Renal cortical epithelial cell (primary cell): ENCODE measurements around the gene YKT6. TPM values are rescaled to one million over a fixed set of nuclear protein-coding genes. Genes with fewer than 3 reads are reported as not detected.

Experiments
- DNase-seq: peaks from one replicate; pipeline ENCODE4 v3.0.0-alpha.2; 2011; ENCODE audit warnings: low read depth
- total RNA-seq: library from RNA; depleted of rRNA; stranded (reverse); fragments of >200 nt; gene quantifications from 2 replicates; pipeline ENCODE4 v1.2.3, GENCODE V29; 2014

The YKT6 gene
- total RNA-seq, 1 donor from 2014 or later: 85.9 TPM

DNA sequence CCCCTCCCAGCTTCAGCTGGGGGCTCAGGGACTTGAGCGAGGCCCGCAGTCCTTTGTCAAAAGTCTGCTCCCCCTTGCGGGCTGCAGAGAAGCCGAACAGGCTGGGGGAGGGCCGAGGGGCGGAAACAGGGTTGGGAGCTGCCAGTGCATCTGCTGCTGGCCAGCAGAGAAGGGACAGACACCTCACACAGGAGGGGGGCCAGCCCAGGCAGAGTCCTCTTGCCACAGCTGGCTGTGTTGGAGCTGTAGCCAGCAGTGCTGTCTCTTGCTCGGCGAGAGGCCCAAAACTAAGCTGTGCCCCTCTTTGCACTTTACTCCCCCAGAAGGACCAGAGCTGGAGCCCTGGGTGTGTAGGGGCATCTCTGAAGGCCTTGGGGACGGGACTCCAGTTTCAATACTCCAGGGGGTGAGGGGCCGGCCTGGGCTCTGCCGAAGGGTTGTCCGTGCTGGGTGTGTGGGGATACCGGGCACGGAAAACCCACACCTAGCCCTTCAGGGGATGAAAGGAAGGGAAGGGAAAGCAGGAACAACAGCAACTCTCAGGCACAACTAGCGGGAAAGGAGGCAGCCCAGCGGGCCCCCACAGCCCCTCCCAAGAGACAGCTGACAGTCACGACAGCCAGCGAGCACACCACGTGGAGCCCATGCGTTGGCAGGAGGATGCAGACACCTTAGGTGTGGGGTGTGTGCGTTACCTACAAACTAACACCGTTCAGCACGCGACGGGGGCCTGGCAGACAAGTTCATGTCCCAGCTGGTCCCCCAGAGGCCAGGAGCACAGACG, 17.8 kb downstream of the YKT6 start:
- no peak for DNase-seq

DNA sequence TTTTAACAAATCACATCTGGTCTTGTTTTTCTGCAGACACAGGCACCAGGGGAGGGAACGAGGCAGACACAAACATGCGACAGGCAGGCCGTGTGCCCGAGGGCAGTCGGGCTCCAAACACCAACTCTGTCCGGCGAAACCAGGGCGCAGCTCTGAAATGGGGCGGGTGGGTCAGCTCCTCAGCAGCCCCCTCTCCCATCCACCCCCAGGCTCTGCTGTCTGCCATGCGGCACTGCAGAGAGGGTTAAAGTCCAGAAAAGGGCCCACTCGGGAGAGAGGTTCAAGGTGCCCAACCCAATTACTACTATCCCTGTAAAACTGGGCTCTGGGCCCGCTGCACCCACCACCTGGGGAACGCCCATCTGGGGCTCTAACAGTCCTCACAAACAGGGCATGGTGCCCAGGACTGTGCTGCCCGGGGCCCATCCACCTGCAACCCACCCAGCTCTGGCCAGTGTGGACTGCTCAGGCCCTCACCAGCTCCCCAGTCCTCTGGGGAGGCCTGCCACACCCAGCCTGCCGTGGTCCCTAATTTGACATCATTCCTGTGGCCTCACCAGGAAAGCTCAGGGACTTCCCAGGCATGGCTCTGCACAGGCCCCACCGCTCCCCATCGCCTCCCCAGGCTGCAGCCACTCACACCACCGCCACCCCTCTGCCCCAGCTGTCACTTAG, 18.7 kb downstream of the YKT6 start:
- DNase-seq: no peak

DNA sequence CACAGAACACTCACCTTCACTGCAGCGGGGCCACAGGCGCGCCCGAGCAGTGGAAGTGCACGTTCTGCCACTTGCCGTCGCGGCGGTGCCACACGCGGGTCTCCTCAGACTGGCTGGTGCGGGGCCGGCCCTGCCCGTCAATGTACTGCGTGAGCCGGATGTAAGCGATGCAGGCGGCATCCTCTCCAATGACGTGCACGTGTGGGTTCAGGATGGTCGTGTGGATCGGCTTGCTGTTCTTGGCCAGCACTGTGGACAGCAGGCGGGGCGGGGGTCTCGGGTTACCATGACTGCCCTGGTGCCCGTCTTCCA, 19.2 kb downstream of the YKT6 start:
- DNase-seq: no peak

DNA sequence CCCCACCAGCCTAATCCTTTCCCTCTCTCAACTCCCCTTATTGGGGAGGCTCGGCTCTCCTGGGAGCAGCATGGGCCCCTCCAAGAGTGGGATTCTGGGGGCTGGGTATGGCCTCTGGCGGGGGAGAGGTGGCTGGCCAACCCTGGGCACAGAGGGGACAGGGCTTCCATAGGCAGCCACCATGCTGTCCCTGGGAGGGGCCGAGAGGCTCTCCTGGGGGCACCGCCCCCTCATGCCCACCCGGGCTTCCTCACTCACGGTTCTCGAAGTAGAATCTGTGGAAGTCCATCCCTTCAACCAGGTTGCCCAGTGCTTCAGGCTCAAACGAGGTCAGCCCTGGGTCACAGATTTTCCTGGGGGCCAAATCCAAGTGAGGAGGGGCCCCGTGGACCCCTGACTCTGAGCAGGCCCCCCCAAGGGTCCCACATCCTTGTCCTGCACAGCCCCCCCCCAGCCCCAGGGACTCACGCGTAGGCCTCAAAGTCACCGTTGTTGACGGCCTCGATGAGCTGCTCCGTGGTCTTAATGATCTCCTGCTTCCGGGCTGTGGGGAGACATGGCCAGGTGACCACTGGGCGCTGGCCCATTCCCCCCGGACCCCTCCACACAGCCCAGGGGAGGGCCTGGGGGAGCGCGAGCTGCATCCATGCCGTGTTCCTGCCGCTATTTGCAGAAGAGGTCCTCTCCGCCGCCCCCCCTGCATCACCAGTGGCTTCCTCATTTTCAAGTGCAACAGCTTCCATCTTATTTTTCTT, 19.8 kb downstream of the YKT6 start:
- no peak for DNase-seq

DNA sequence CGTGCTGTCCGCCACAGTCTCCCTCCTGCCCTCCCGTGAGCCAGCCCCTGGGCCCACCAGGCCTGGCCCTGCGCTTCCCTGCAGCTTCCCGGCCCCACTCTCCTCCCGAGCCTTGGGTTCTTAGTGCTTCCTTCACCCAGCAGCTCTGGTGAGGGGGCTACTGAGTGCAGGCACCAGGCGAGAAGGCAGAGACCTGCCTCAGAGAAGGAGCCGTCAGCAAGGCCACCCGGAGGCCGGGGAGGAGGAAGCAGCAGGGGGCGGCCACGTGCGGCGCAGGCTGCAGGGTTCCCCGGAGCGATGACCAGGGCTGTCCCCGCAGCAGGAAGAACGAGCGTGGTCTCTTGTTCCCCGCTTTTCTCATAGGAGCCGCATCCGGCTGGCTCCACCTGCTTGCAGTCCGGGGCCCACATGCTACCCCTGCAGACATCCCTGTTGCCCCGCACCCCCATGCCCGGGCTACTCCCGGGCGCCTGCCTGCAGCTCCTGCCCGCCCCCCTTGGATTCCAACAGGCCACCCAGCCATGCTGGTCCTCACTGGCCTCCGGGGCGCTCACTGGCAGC, 20.5 kb downstream of the YKT6 start:
- DNase-seq: no peak

DNA sequence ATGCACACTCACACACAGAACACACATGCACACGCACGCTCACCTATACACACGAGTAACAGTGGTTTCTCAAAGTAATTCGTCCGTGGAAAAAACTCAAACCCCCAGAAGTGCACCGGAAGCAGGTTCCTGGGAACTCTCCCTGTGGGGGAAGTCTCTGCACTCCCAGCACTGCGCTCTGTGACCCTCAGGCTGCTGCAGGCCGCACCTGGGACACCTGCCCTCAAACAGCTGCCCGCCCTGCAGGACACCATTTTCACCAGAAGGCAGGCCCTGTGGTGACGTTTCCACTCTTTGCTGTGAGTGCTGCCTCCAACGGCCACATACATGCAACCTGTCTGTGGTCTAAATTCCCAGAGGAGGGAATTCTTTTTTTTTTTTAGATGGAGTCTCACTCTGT, 21.3 kb downstream of the YKT6 start:
- no peak for DNase-seq

DNA sequence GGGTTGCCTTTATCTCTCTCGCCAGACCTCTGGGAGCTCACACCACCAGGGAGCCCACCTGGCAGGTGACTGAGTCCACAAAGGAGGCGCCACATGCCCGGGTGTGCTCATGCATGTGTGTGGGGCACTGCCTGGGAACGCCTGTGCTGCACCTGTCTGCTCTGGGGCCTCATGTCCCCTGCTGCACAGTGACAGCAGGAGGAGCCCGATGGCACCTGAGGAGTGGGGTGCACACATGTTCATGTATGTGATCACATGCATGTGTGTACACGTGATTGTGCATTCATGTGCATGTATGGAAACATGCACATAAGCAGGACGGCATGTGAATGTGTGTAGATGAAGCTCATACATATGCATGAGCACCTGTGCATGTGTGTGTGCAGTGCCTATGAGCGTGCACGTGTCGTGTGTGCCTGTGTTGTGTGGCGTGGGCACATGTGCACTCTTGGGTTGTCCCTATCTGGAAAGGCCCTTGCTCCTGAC, 22.0 kb downstream of the YKT6 start:
- no peak for DNase-seq

DNA sequence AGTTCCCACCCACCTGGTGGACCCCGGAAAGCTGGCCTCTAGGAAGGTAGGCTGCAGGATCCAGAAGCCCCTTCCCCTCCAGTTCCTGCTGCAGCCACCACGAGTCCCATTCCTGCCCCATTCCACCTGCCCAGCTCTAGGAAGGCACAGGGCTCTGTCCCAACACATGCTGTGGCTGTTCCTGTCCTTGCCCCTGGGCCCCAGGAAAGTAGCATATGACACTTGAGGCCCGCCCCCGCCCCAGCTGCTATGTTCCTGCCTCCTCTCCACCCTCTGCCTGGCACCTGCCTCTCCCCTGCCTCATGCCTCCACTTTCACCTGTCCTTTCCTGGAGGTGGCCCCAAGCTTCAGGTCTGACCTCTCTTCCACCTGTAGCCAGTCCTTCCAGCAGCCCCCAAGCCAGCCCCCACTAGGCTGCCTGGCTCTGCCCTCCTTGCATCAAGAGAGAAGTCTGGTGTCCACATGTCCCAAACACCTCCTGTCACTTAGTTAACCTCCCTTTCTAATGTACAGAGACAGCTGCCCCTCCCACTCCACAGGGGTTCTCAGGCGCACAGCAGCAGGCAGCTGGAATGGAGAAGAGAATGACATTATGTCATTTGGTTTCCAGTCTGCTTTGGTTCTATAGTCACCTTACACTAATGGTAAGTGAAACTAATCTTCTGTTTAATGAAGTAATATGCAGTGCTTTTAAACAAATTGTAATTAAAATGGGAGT, 22.7 kb downstream of the YKT6 start:
- DNase-seq: no peak

DNA sequence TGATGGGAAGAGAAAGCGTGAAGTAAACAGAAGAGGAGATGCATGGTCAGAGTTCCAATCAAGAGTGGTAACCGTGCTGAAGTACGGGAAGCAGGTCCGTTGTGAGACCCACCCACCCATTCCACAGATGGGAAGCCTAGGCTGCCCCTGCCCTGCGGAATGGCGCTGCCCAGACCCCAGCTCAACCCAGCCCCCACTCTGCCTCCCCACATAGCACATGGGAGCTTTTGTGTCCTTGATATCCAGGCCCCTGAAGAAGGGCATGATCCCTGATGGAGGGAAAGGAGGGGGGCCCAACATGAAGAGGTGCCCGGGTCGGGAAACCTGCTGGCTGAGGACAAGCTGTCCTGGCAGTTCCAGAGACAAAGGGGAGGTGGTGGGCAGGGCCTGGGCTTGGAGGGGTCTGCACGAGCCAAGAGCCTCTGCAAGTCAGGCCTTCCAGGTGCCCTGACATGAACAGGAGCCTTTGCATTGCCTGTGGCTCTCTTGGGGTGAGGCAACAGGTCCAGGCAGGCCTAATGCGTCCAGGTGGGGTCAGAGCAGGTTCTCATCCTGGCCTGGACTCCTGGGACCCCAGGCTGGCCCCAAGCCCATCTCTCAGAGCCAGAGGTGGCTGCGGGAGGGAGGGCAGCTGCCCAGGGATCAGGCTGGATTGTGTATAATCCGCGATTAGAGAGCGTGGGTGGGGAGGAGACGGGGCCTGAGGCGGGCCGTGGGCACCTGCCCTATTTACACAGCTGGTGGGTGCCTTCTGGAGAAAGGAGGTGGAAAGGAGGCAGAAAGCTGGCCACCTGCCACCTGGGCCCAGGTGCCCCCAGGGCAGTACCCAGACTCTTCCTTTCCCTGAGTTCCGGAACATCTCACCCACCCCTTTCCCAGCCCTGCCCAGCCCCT, 23.5 kb downstream of the YKT6 start:
- DNase-seq: no peak

DNA sequence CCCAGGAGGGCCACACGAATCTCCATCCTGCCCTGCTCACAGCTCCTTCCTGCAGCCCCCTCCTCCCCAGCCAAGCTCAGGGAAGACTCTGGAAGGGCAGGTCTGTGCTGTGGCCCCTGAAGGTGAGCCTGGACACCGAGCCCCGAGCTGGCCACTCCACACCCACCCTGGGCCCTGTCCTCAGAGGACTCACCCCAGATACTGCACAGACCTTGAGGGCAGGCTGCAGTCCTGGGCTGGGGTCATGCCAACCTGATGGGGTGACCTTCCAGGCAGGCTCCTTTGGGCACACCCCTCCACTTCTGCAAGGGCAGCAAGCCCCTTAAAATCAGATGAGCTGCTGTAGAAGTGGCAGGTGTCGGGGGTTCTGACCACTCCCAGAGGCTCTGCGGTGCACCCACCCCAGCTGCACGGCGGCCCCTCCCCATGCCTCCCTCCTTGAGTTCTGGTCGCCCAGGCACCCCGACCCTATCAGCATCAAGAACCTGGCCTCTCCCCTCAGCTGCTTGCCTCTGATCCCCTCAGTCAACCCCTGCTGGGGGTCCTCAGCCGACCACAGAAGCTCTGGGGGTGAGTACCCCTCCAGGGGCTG, 24.3 kb downstream of the YKT6 start:
- no peak for DNase-seq

DNA sequence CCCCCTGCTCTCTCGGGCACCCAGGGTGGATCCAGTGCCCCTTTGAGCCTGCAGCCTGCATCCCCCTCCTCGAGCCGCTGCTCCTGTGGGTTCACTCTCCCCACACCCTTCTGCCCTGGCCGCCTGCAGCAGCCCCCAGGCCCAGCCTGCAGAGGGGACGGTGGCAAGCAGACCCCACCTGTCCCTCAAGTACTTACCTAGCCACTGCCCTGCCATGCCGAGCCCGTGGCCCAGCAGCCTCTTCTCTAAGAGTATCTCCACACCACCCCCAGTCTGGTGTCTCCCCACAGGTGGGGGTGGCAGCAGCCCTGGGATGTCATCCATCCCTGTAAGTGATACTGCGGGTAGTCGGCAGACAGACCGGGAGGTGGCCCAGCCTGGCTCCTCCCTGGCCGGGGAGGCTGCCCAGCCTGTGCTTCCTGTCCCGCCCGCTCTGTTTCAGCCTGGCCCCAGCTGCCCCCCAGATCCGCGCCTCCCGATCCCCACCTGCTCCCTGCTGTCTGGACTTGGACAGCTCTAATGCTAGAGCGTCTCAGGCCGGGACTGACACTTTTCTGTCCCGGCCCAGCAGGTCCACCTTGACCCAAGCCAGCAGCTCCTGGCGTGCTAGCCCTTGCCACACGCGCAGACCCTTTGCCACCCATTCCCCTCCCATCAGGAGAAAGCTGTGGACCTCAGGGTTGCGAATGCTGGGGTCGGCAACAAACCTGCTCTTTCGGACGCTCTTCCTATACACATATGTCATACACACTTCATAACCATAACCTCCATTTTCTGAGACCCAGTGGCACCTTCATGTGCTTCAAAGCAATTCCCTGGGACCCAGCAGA, 25.0 kb downstream of the YKT6 start:
- DNase-seq: no peak

DNA sequence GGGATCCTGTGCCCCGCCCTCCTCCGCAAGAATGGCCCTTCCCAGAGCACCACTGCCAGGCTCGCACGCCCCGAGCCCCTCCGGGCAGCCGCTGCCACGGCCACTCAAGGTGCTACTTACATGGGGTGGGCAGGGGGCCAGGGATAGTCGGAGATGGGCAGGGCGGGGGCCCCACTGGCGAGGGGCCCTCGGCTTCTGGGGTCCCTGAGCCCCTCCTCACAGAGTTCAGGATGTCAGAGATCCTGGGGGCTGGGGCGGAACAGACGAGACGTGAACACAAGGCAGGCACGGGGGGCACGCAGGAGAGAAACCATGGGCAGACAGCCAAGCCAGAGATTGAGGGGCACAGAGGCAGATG, 25.6 kb downstream of the YKT6 start:
- no peak for DNase-seq

DNA sequence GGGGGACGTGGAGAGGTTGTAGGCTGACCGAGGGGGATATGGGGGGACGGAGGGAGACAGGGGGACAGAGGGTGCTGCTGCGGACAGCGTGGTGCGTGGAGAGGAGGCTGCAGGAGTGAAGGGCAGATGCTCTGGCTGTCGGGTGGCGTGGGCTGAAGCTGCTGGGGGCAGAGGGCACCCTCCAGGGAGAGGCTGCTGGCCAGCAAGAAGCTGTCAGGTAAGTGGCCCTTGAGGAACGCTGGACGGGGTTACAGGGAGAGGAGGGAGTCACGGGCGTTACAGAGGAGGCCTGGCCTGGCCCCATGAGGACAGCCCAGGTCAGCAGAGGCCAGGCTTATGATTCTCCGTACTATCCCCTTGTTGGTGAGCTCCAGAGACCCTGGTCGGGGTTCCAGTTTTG, 27.1 kb downstream of the YKT6 start:
- no peak for DNase-seq

DNA sequence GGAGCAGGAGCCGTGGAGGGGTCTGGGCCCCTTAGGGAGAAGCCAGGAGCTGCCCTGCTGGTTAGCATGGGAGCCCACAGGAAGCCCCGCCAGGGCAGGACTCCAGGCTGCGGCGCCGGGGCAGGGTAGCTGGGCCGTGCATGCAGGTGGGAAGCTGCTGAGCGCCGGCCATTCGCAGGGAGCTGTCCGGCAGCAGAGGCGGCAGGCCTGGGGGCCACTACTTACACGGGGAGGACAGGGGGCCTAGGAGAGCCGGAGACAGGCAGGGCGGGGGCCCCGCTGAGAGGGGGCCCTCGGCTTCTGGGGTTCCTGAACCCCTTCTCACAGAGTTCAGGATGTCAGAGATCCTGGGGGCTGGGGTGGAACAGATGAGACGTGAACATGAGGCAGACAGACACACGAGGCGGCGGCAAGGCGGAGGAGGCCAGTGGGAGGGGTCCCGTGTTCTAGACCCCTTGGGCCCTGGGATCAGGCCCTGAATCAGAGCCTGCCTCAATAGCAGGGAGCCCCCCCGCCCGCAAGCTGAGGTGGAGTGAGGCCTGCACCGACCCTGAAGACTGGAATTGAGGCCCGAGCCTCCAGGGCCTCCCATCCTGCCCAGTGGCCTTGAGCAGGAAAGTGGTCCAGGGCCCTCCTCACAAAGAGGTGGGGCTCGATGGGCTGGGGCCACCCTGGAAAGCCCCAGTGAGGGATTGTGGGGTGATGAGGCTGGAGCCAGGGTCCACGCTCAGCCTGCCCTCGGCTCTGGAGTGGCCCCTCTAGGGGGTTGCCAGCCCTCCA, 28.0 kb downstream of the YKT6 start:
- no peak for DNase-seq

DNA sequence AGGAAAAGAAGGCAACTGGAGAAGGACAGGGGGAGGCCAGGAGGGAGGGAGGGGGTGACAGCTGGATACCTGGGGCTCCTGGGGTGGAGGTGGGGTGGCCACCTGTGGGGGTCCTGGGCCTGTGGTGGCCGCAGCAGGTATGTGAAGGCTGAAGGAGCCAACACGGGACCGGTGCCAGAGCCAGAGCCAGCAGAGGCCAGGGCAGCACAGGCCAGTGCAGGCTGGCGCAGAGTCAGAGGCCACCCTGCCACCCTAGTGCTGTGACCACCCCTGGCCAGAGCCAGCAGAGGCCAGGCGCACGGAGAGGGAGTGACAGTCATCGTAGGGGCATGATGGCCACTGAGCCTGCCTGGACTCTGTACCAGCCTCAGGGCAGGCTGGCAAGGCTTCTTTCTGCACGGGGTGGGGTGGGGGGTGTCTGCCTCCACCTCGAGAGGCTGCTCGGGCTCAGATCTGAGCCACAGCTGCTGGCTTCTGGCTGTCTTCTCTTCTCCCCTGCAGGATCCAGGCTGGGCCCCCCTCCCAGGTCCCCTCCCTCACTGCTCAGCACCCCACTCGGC, 28.8 kb downstream of the YKT6 start:
- no peak for DNase-seq

DNA sequence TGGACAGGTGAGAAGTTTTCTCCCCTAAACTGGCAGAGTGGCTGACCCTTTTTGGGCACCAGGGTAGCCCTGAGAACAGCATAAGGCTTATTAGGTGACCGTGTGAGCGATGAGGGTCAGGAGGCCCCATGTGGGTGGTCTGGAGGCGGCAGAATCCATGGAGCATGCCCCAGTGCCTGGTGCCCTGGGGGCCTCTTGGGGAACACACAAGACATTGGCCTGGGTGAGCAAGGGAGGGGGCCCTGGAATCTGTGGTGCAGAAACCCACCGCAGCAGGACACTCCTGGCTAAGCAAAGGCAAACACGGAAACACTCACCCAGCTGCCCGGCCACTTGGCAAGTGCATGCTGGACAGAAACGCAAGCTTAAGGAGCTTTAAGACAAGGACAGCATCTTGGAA, 29.5 kb downstream of the YKT6 start:
- DNase-seq: no peak

DNA sequence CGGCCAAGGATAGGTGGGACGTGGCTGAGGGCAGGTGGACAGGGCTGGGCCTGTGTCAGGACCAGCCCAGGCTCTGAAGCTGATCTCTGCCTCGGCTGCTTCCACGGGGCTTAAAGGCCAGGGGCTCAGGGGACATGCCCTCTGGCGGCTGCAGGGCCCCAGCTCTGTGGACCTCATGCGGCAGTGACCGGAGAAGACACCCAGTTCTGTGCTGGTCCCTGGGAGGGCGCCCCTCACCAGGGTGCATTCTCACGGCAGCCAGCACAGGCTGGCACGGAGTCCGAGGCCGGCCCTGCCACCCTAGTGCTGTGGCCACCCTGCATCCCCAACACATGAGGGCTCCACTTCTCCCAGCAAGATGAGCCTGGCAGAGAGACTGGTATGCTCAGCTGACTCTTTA, 30.3 kb downstream of the YKT6 start:
- no peak for DNase-seq

DNA sequence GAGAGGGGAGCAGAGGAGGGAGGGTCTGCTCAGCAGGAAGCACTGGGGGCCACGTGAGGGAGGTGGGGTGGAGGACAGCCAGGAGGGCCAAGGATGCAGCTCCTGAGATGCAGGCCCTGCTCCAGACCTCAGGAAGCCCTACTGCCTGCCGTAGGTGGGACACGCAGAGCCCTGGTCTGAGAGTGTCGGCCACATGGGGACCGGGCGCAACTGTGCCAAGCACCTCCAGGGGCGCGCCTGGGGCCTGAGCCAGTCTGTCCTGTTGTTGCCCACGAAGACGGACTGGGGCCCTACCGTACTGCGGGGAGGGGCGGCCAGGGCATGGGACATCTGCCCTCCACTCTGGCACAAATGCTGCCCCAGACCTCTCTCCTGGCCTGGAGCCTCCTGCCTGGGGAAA, 31.6 kb downstream of the YKT6 start:
- DNase-seq: no peak
